ENCODE data around the gene TF.

Gene TF

GRCh38 chr3:133829310-133829707 is 83.1 kb downstream of the TF start:
- DNase-seq (ENCODE audit: low spot score): no peak
- H3K4me3 ChIP-seq: no peak overlapping the region
- H3K27ac ChIP-seq: no peak overlapping the region
- TF ChIP-seq, protein P1, sequence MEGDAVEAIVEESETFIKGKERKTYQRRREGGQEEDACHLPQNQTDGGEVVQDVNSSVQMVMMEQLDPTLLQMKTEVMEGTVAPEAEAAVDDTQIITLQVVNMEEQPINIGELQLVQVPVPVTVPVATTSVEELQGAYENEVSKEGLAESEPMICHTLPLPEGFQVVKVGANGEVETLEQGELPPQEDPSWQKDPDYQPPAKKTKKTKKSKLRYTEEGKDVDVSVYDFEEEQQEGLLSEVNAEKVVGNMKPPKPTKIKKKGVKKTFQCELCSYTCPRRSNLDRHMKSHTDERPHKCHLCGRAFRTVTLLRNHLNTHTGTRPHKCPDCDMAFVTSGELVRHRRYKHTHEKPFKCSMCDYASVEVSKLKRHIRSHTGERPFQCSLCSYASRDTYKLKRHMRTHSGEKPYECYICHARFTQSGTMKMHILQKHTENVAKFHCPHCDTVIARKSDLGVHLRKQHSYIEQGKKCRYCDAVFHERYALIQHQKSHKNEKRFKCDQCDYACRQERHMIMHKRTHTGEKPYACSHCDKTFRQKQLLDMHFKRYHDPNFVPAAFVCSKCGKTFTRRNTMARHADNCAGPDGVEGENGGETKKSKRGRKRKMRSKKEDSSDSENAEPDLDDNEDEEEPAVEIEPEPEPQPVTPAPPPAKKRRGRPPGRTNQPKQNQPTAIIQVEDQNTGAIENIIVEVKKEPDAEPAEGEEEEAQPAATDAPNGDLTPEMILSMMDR (IDR thresholded peaks at IDR 0.05): no peak

DNA sequence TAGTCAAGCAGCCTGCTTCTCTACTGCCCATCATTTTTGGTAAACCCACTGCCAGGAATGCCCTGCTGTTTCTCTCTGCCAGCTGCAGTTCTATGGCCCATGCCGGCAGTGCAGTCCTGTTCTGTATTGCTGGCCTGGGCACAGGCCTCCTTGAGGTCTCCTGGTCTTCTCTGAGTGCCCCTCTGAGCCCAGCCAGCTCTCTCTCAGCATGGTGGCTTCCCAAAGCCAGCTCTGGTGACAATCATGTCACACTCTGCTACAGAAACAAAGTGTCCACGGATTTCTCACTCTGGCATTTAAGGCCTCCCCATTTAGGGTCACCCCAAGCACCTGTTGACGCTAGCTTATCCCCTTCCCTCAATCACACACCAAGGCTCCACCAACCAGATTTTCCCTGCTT is 83.9 kb downstream of the TF start:
- Histone ChIP-seq H3K27ac (no peak overlapping the region), H3K4me3 (no peak overlapping the region)
- no peak for DNase-seq (ENCODE audit: low spot score)
- TF ChIP-seq, protein P1 (IDR thresholded peaks at IDR 0.05): no peak

- Histone ChIP-seq H3K27ac (no peak overlapping the region), H3K4me3 (no peak overlapping the region)
- TF ChIP-seq, protein P1 (IDR thresholded peaks at IDR 0.05): no peak
- DNase-seq (ENCODE audit: low spot score): no peak
Measured at GRCh38 chr3:133831966-133832801, 86.0 kb downstream of the TF start.

DNA sequence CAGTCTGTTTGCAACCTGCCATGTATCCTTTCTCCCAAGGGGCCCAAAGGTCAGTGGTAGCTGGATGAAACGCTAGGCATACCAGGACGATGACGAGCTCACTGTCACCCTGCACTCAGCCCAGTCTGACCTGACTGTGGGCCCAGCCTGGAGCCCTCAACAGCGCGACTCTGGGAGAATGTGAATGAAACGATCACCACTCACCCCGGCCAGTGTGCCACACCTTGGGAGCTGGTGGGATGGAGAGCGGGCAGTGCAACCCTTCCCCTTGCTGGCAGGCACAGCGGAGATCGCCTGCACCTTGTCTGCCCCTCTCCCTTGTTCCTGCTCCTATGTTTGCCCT is 86.6 kb downstream of the TF start:
- H3K4me3 ChIP-seq: no peak overlapping the region
- H3K27ac ChIP-seq: no peak overlapping the region
- DNase-seq (ENCODE audit: low spot score): no peak
- TF ChIP-seq, protein P1 (IDR thresholded peaks at IDR 0.05): no peak

DNA sequence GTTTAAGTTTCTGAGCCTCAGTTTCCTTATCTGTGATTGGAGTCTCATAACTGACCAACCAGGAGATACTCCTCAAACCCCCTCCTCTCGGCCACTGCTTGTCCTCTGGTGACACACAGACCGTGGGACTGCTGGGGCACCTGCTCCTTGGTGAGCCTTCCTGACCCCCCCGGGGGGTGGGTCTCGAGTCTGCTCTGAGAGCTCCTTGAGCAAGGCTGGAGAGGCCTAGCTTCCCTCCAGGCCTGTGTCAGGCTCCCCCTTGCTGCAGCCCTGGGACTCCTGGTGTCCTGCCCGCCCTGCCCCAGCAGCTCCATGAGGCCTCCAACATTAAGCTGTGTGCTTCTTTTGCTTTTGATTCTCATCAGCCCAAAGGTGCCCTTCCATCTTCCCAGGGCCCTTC is 87.1 kb downstream of the TF start:
- DNase-seq (ENCODE audit: low spot score): no peak
- TF ChIP-seq, protein P1 (IDR thresholded peaks at IDR 0.05): no peak
- Histone ChIP-seq H3K27ac (no peak overlapping the region), H3K4me3 (no peak overlapping the region)

- DNase-seq (ENCODE audit: low spot score): no peak
Measured at GRCh38 chr3:133833880-133834620, 87.9 kb downstream of the TF start.

More at GRCh38 chr3:133833880-133834620, 87.9 kb downstream of the TF start:
- TF ChIP-seq, protein P1 (IDR thresholded peaks at IDR 0.05): no peak
- Histone ChIP-seq H3K4me3 (no peak overlapping the region), H3K27ac (no peak overlapping the region)
